Keratinocyte (primary cell): Measurements from ENCODE around the gene FCHO2. TPM values are rescaled to one million over a fixed set of nuclear protein-coding genes. Genes with fewer than 3 reads are reported as not detected.
A peak's percentile ranks its signal among the peaks of the same experiment; 100 is the strongest.

ENCODE experiments used
- DNase-seq: peaks from one replicate; pipeline ENCODE4 v3.0.0-alpha.2; 2011; ENCODE audit warnings: low read depth, missing footprints, low spot score
- FAIRE-seq: peaks from 2 replicates; lab custom pipeline; 2011; peaks lifted over from hg19 to GRCh38; lab: Jason Lieb, UNC
- H2AFZ ChIP-seq: 2 replicates; pipeline ENCODE4 v1.6.0; 2012; ENCODE audit warnings: low read length, control low read depth, inconsistent platforms; ENCODE audit not compliant: control insufficient read depth
- H3K27ac ChIP-seq: 2 replicates; pipeline ENCODE4 v1.5.1; 2011; ENCODE audit warnings: low read length; ENCODE audit not compliant: control insufficient read depth, insufficient read depth
- H3K27me3 ChIP-seq: 3 replicates; pipeline ENCODE4 v1.6.0; 2011; ENCODE audit warnings: low read length; ENCODE audit not compliant: control insufficient read depth, insufficient read depth; ENCODE audit errors: extremely low read depth
- H3K36me3 ChIP-seq, 2 experiments: 2 replicates in 1 of 2; 3 replicates in 1 of 2; pipeline ENCODE4 v1.5.1; 2011; ENCODE audit warnings: low read length in 2 of 2, mild to moderate bottlenecking in 1 of 2; ENCODE audit not compliant: control insufficient read depth in 2 of 2, insufficient read depth in 2 of 2; ENCODE audit errors: extremely low read depth in 1 of 2
- H3K4me1 ChIP-seq: 3 replicates; pipeline ENCODE4 v1.5.1; 2011; ENCODE audit warnings: low read length; ENCODE audit not compliant: control insufficient read depth, insufficient read depth; ENCODE audit errors: extremely low read depth
- H3K4me2 ChIP-seq: 3 replicates; pipeline ENCODE4 v1.6.0; 2011; ENCODE audit warnings: low read depth, low read length; ENCODE audit not compliant: control insufficient read depth, insufficient read depth; ENCODE audit errors: extremely low read depth
- H3K4me3 ChIP-seq, 3 experiments: fragments of 200-600 bp in 1 of 3; sonication (generic) in 1 of 3; 2 replicates in 2 of 3; 3 replicates in 1 of 3; pipeline ENCODE4 v1.5.1; 2011 to 2016; ENCODE audit warnings: low read length in 3 of 3, mild to moderate bottlenecking in 3 of 3, control low read depth in 2 of 3, inconsistent platforms in 1 of 3, low read depth in 1 of 3, mixed read lengths in 1 of 3, mixed run types in 1 of 3, moderate library complexity in 1 of 3; ENCODE audit not compliant: control insufficient read depth in 2 of 3, insufficient read depth in 2 of 3; ENCODE audit errors: extremely low read depth in 1 of 3
- H3K79me2 ChIP-seq: 2 replicates; pipeline ENCODE4 v1.6.0; 2012; ENCODE audit warnings: low read length; ENCODE audit not compliant: control insufficient read depth, insufficient read depth
- H3K9ac ChIP-seq: 3 replicates; pipeline ENCODE4 v1.6.0; 2011; ENCODE audit warnings: low read length; ENCODE audit not compliant: control insufficient read depth, insufficient read depth; ENCODE audit errors: extremely low read depth
- H3K9me1 ChIP-seq: 3 replicates; pipeline ENCODE4 v1.6.0; 2011; ENCODE audit warnings: low read length; ENCODE audit not compliant: control insufficient read depth, insufficient read depth; ENCODE audit errors: extremely low read depth
- H3K9me3 ChIP-seq: 2 replicates; pipeline ENCODE4 v1.5.1; 2012; ENCODE audit warnings: low read depth, low read length; ENCODE audit not compliant: control insufficient read depth
- H4K20me1 ChIP-seq: 3 replicates; pipeline ENCODE4 v1.6.0; 2011; ENCODE audit warnings: low read length; ENCODE audit not compliant: control insufficient read depth, insufficient read depth; ENCODE audit errors: extremely low read depth
- EZH2 ChIP-seq: IDR thresholded peaks from one replicate; pipeline ENCODE4 v1.6.1; 2012; ENCODE audit warnings: inconsistent platforms, mild to moderate bottlenecking, low read length, moderate library complexity
- dilution Hi-C: fragments of 300-500 bp; cut with MboI; formaldehyde crosslinking; loops from one replicate; pipeline ENCODE4 v1.7.0; 2020; ENCODE audit warnings: low sequenced_read_pairs; ENCODE audit not compliant: extremely low pct_ligation_motif_present
- polyA plus RNA-seq, 5 experiments: library from polyadenylated mRNA; depleted of rRNA in 3 of 5; stranded (reverse) in 3 of 5; stranded (forward) in 1 of 5; unstranded in 1 of 5; fragments of >200 nt; gene quantifications; 1 replicate in 1 of 5; 2 replicates in 3 of 5; 3 replicates in 1 of 5; pipeline versions ENCODE4 v1.2.1 to v1.2.3, GENCODE V29; 2011 to 2012; ENCODE audit warnings: missing spikeins in 2 of 5, low read depth in 1 of 5, low replicate concordance in 1 of 5
- TF ChIP-seq, protein P1 (sequence below), 3 experiments: IDR thresholded peaks in 1 of 3; conservative IDR thresholded peaks in 1 of 3; optimal IDR thresholded peaks in 1 of 3; 2 replicates in 2 of 3; 3 replicates in 1 of 3; pipeline versions ENCODE3 to v1.5.1; 2011; ENCODE audit warnings: low read length in 3 of 3, mild to moderate bottlenecking in 3 of 3, moderate library complexity in 2 of 3, control low read depth in 1 of 3, inconsistent platforms in 1 of 3; ENCODE audit not compliant: insufficient read depth in 2 of 3; ENCODE audit errors: extremely low read depth in 1 of 3

Gene FCHO2
- polyA plus RNA-seq, 1 donor (not counting 4 experiments of a cell fraction or from before 2014, with no cell fraction given): 10.6 TPM

DNA sequence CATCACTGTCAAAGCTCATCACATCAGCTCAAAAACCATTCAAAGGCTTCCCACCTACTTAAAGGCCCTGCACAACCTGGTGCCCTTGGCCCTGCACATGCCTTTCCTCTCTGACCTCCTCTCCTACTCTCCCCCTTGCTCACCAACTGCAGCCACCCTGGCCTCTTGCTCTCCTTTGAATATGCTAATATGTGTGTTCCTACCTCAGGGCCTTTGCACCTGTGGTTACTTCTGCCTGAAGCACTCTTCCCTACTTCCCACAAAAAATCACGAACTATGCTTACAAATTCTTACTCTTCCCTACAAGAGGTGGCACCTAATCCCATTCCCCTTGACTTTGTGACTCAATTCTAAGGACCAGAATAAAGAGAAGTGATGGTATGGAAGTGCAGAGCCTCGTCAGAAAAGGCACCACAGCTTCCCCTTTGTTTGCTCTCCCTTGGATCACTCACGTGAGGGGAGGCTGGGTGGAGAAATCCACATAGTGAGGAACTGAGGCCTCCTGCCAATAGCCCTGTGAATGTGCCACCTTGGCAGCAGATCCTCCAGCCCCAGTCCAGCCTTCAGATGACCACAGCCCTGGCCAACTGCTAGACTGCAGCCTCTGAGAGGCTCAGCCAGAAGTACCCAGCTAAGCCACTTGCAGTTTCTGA is 161.4 kb downstream of the FCHO2 start:
- Histone ChIP-seq H3K4me3 (no peak overlapping the region), H3K9me3 (no peaks in the 10 kb centered on the region), H3K27ac (no peak overlapping the region), H3K4me2 (no peak overlapping the region), H2AFZ (no peak overlapping the region), H3K4me1 (peaks cover 24% of the 10 kb centered on the region), H3K9ac (no peak overlapping the region), H3K79me2 (peaks cover 4% of the 10 kb centered on the region), H3K36me3 (no peaks in the 10 kb centered on the region), H4K20me1 (no peaks in the 10 kb centered on the region), H3K27me3 (no peaks in the 10 kb centered on the region), H3K9me1 (no peaks in the 10 kb centered on the region)
- DNase-seq (no peak), FAIRE-seq (no peak)
- dilution Hi-C loops: no loop called here
- TF ChIP-seq EZH2: no peak
- TF ChIP-seq, protein P1, sequence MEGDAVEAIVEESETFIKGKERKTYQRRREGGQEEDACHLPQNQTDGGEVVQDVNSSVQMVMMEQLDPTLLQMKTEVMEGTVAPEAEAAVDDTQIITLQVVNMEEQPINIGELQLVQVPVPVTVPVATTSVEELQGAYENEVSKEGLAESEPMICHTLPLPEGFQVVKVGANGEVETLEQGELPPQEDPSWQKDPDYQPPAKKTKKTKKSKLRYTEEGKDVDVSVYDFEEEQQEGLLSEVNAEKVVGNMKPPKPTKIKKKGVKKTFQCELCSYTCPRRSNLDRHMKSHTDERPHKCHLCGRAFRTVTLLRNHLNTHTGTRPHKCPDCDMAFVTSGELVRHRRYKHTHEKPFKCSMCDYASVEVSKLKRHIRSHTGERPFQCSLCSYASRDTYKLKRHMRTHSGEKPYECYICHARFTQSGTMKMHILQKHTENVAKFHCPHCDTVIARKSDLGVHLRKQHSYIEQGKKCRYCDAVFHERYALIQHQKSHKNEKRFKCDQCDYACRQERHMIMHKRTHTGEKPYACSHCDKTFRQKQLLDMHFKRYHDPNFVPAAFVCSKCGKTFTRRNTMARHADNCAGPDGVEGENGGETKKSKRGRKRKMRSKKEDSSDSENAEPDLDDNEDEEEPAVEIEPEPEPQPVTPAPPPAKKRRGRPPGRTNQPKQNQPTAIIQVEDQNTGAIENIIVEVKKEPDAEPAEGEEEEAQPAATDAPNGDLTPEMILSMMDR (optimal IDR thresholded peaks at IDR 0.05 in 1 of 3, IDR thresholded peaks at IDR 0.05 in 1 of 3, conservative IDR thresholded peaks at IDR 0.05 in 1 of 3; ENCODE audit: extremely low read depth in 1 of 3, insufficient read depth in 2 of 3, low read length in 3 of 3): no peak

GRCh38 chr5:73118391-73118973 is 162.6 kb downstream of the FCHO2 start:
- DNase-seq (no peak), FAIRE-seq (peak; percentile 44)
- dilution Hi-C loops: no loop called here
- no peak for TF ChIP-seq EZH2
- TF ChIP-seq, protein P1 (optimal IDR thresholded peaks at IDR 0.05 in 1 of 3, IDR thresholded peaks at IDR 0.05 in 1 of 3, conservative IDR thresholded peaks at IDR 0.05 in 1 of 3; ENCODE audit: extremely low read depth in 1 of 3, insufficient read depth in 2 of 3, low read length in 3 of 3): no peak
- Histone ChIP-seq H3K4me2 (no peak overlapping the region), H3K36me3 (peaks cover under 1% of the 10 kb centered on the region in 2 experiments), H3K9me3 (no peaks in the 10 kb centered on the region), H3K4me3 (no peak overlapping the region), H4K20me1 (no peaks in the 10 kb centered on the region), H3K27ac (no peak overlapping the region), H3K9me1 (no peaks in the 10 kb centered on the region), H3K9ac (no peak overlapping the region), H3K27me3 (no peaks in the 10 kb centered on the region), H3K4me1 (peaks cover 36% of the 10 kb centered on the region), H2AFZ (no peak overlapping the region), H3K79me2 (peaks cover 4% of the 10 kb centered on the region)
